Small intestine (tissue), 7 donors: Measurements from ENCODE around the gene GSAP. TPM values are rescaled to one million over a fixed set of nuclear protein-coding genes. Genes with fewer than 3 reads are reported as not detected.
"Not testable (repeated sequence)": the region's sequence is repeated elsewhere in the genome, so short reads cannot be mapped to it uniquely, and the experiment has no call there.

Source experiments
- DNase-seq, 2 donors: peaks; one replicate each; pipeline versions ENCODE4 v3.0.0 to v3.0.0-alpha.2; 2013
- FAIRE-seq: peaks from 2 replicates; lab custom pipeline; 2012; peaks lifted over from hg19 to GRCh38; lab: Jason Lieb, UNC
- H3K27ac ChIP-seq, 3 donors: one replicate each; pipeline ENCODE4 v1.5.1; 2013; ENCODE audit warnings: low read length in 2 of 3, mild to moderate bottlenecking in 2 of 3, control low read depth in 1 of 3, inconsistent platforms in 1 of 3, low read depth in 1 of 3, moderate library complexity in 1 of 3
- H3K27me3 ChIP-seq, 3 donors: one replicate each; pipeline ENCODE4 v1.6.1; 2013; ENCODE audit warnings: low read length in 3 of 3, inconsistent platforms in 1 of 3; ENCODE audit not compliant: control insufficient read depth in 3 of 3, insufficient read depth in 3 of 3
- H3K36me3 ChIP-seq, 3 donors: one replicate each; pipeline ENCODE4 v1.6.1; 2013; ENCODE audit warnings: low read length in 3 of 3, inconsistent platforms in 1 of 3, low read depth in 1 of 3, mild to moderate bottlenecking in 1 of 3, moderate library complexity in 1 of 3; ENCODE audit not compliant: control insufficient read depth in 3 of 3, insufficient read depth in 2 of 3
- H3K4me1 ChIP-seq, 3 donors: one replicate each; pipeline ENCODE4 v1.6.1; 2013; ENCODE audit warnings: low read length in 2 of 3, inconsistent platforms in 1 of 3, low read depth in 1 of 3, mild to moderate bottlenecking in 1 of 3, moderate library complexity in 1 of 3; ENCODE audit not compliant: control insufficient read depth in 3 of 3, insufficient read depth in 2 of 3
- H3K4me3 ChIP-seq, 3 donors: one replicate each; pipeline ENCODE4 v1.5.1; 2013; ENCODE audit warnings: low read length in 3 of 3, control low read depth in 1 of 3, inconsistent platforms in 1 of 3, low read depth in 1 of 3, mild to moderate bottlenecking in 1 of 3, moderate library complexity in 1 of 3
- H3K9me3 ChIP-seq, 2 donors: one replicate each; pipeline ENCODE4 v1.6.1; 2013; ENCODE audit warnings: low read depth in 1 of 2, low read length in 1 of 2; ENCODE audit not compliant: control insufficient read depth in 2 of 2, insufficient read depth in 1 of 2
- WGBS, 3 donors: extraction: QIAGEN DNeasy Blood & Tissue Kit; methylation state at CpG; one replicate each; pipeline ENCODE4 v1.1.7; 2013; 5-methylcytosine and 5-hydroxymethylcytosine counted together
- polyA plus RNA-seq, 4 donors: library from polyadenylated mRNA; stranded (reverse) in 3 of 4; unstranded in 1 of 4; fragments of 200-250 nt in 3 of 4; fragments of 120-200 nt in 1 of 4; gene quantifications; one replicate each; pipeline versions ENCODE4 v1.2.1 to v1.2.3, GENCODE V29; 2013
- donor health status: healthy with polysubstance abuse.
- donor health status: control.
- donor health status: control.
- donor health status: Bipolar disorder and iron deficiency.
- donor health status: healthy.

GSAP gene
- polyA plus RNA-seq, 4 donors, result 3.0 to 12.3 (median 4.9) TPM

GRCh38 chr7:77334039-77334438 is 82.1 kb downstream of the GSAP start:
- WGBS, 3 donors, result 88 to 93% (median 91%) methylated on average over 2 of the region's 2 CpGs
- DNase-seq, H3K4me3 ChIP-seq, H3K27me3 ChIP-seq, H3K27ac ChIP-seq, FAIRE-seq, H3K4me1 ChIP-seq, H3K9me3 ChIP-seq, H3K36me3 ChIP-seq: not testable (repeated sequence)

- Histone ChIP-seq H3K27me3 (no peaks in the 10 kb centered on the region), H3K9me3 (no peaks in the 10 kb centered on the region), H3K4me1 (no peaks in the 10 kb centered on the region), H3K27ac (no peak overlapping the region), H3K36me3 (no peaks in the 10 kb centered on the region), H3K4me3 (no peak overlapping the region)
- WGBS, 3 donors, result 61 to 67% (median 63%) methylated on average over 3 of the region's 3 CpGs
- FAIRE-seq, result no peak
- DNase-seq, result peak; percentile 79 to 82
Measured at GRCh38 chr7:77331938-77332695, 84.0 kb downstream of the GSAP start.

GRCh38 chr7:77330169-77330882 is 85.8 kb downstream of the GSAP start:
- Histone ChIP-seq H3K4me1 (no peaks in the 10 kb centered on the region), H3K4me3 (no peak overlapping the region), H3K27me3 (no peaks in the 10 kb centered on the region), H3K9me3 (no peaks in the 10 kb centered on the region), H3K36me3 (no peaks in the 10 kb centered on the region), H3K27ac (peak overlapping the region in 1 of 3 donors; percentile 13)
- FAIRE-seq, result no peak
- DNase-seq, result no peak
- WGBS, 3 donors, result 70 to 79% (median 76%) methylated on average over 6 of the region's 6 CpGs

GRCh38 chr7:77329466-77330168 is 86.5 kb downstream of the GSAP start:
- H3K27me3 ChIP-seq, result no peaks in the 10 kb centered on the region
- H3K4me3 ChIP-seq, result no peak overlapping the region
- WGBS, 3 donors, result 87 to 95% (median 89%) methylated on average over 4 of the region's 4 CpGs
- no peaks in the 10 kb centered on the region for H3K36me3 ChIP-seq
- DNase-seq (no peak), FAIRE-seq (no peak)
- peak overlapping the region in 1 of 3 donors; percentile 13 for H3K27ac ChIP-seq
- H3K4me1 ChIP-seq, result no peaks in the 10 kb centered on the region
- no peaks in the 10 kb centered on the region for H3K9me3 ChIP-seq

- no peak for DNase-seq
- FAIRE-seq, result no peak
- H3K27ac ChIP-seq, result no peak overlapping the region
- H3K4me1 ChIP-seq, result no peaks in the 10 kb centered on the region
- no peaks in the 10 kb centered on the region for H3K27me3 ChIP-seq
- H3K36me3 ChIP-seq, result no peaks in the 10 kb centered on the region
- WGBS, 3 donors, result 41 to 89% (median 77%) methylated on average over 1 of the region's 1 CpG
- no peak overlapping the region for H3K4me3 ChIP-seq
- no peaks in the 10 kb centered on the region for H3K9me3 ChIP-seq
Measured at GRCh38 chr7:77328669-77329068, 87.5 kb downstream of the GSAP start.

- Histone ChIP-seq H3K4me1 (no peaks in the 10 kb centered on the region), H3K4me3 (no peak overlapping the region), H3K27ac (no peak overlapping the region), H3K27me3 (no peaks in the 10 kb centered on the region), H3K36me3 (no peaks in the 10 kb centered on the region), H3K9me3 (no peaks in the 10 kb centered on the region)
- 55 to 85% (median 74%) methylated on average over 6 of the region's 6 CpGs for WGBS, 3 donors
- DNase-seq (no peak), FAIRE-seq (no peak)
Measured at GRCh38 chr7:77327932-77328628, 88.1 kb downstream of the GSAP start.

- FAIRE-seq (no peak), DNase-seq (peak in 1 of 2 donors; percentile 32)
- Histone ChIP-seq H3K27me3 (no peaks in the 10 kb centered on the region), H3K36me3 (no peaks in the 10 kb centered on the region), H3K4me3 (no peak overlapping the region), H3K27ac (no peak overlapping the region), H3K9me3 (no peaks in the 10 kb centered on the region), H3K4me1 (no peaks in the 10 kb centered on the region)
- WGBS, 3 donors, result 63 to 78% (median 74%) methylated on average over 12 of the region's 12 CpGs
Measured at GRCh38 chr7:77327067-77327931, 88.8 kb downstream of the GSAP start.
